Neuronal stem cell (in vitro differentiated cells): Measurements from ENCODE around the gene CCDC149.

ENCODE experiments used
- DNase-seq: peaks from one replicate; pipeline ENCODE4 v3.0.0-alpha.2; 2013; ENCODE audit warnings: low spot score
- H2AFZ ChIP-seq: one replicate; pipeline ENCODE4 v1.6.1; 2013; ENCODE audit warnings: mild to moderate bottlenecking, low read length, inconsistent platforms
- H2AK5ac ChIP-seq: 2 replicates; pipeline ENCODE4 v1.6.1; 2013; ENCODE audit warnings: low read depth, mild to moderate bottlenecking, inconsistent platforms, low read length, moderate library complexity, mixed read lengths
- H2BK120ac ChIP-seq: 2 replicates; pipeline ENCODE4 v1.6.1; 2013; ENCODE audit warnings: low read depth, mild to moderate bottlenecking, inconsistent platforms, low read length, moderate library complexity, mixed read lengths
- H2BK12ac ChIP-seq: one replicate; pipeline ENCODE4 v1.6.1; 2013; ENCODE audit warnings: low read length, inconsistent platforms
- H2BK15ac ChIP-seq: 2 replicates; pipeline ENCODE4 v1.6.1; 2013; ENCODE audit warnings: mild to moderate bottlenecking, low read length, inconsistent platforms, mixed read lengths
- H2BK5ac ChIP-seq: one replicate; pipeline ENCODE4 v1.6.1; 2013; ENCODE audit warnings: inconsistent platforms, mild to moderate bottlenecking, low read length, moderate library complexity
- H3K14ac ChIP-seq: one replicate; pipeline ENCODE4 v1.6.1; 2013; ENCODE audit warnings: low read length, inconsistent platforms
- H3K18ac ChIP-seq: 2 replicates; pipeline ENCODE4 v1.6.1; 2013; ENCODE audit warnings: low read length, inconsistent platforms
- H3K23ac ChIP-seq: 2 replicates; pipeline ENCODE4 v1.6.1; 2013; ENCODE audit warnings: low read depth, mild to moderate bottlenecking, mixed read lengths, low read length, inconsistent platforms; ENCODE audit not compliant: poor library complexity
- H3K27ac ChIP-seq: replicated peaks from 3 replicates; pipeline ENCODE4 v1.5.1; 2013; ENCODE audit warnings: low read length, inconsistent platforms
- H3K27me3 ChIP-seq, 3 experiments: 2 replicates each; pipeline ENCODE4 v1.6.1; 2013; ENCODE audit warnings: low read length in 3 of 3, mild to moderate bottlenecking in 2 of 3, inconsistent platforms in 1 of 3, low read depth in 1 of 3, mixed read lengths in 1 of 3, moderate library complexity in 1 of 3; ENCODE audit not compliant: control insufficient read depth in 3 of 3, insufficient read depth in 3 of 3
- H3K36me3 ChIP-seq, 2 donors: replicated peaks in 1 of 2; 2 replicates each; pipeline ENCODE4 v1.6.1; 2013; ENCODE audit warnings: low read length in 2 of 2; ENCODE audit not compliant: control insufficient read depth in 2 of 2, insufficient read depth in 2 of 2
- H3K4ac ChIP-seq: 2 replicates; pipeline ENCODE4 v1.6.1; 2013; ENCODE audit warnings: inconsistent platforms, mild to moderate bottlenecking, low read length, moderate library complexity
- H3K4me1 ChIP-seq, 2 donors: 1 replicate in 1 of 2; 2 replicates in 1 of 2; pipeline ENCODE4 v1.6.1; 2013; ENCODE audit warnings: low read length in 2 of 2, low read depth in 1 of 2; ENCODE audit not compliant: control insufficient read depth in 2 of 2, insufficient read depth in 1 of 2
- H3K4me2 ChIP-seq: one replicate; pipeline ENCODE4 v1.6.1; 2013; ENCODE audit warnings: mild to moderate bottlenecking, low read length, inconsistent platforms; ENCODE audit not compliant: insufficient read depth, poor library complexity, severe bottlenecking
- H3K4me3 ChIP-seq, 2 donors: 2 replicates each; pipeline ENCODE4 v1.5.1; 2013; ENCODE audit warnings: low read length in 2 of 2, mild to moderate bottlenecking in 2 of 2, inconsistent platforms in 1 of 2, moderate library complexity in 1 of 2
- H3K79me1 ChIP-seq: one replicate; pipeline ENCODE4 v1.6.1; 2013; ENCODE audit warnings: low read depth, mild to moderate bottlenecking, inconsistent platforms, low read length, moderate library complexity
- H3K9ac ChIP-seq: one replicate; pipeline ENCODE4 v1.6.1; 2013; ENCODE audit warnings: mild to moderate bottlenecking, low read depth, low read length, inconsistent platforms; ENCODE audit not compliant: poor library complexity
- H3K9me3 ChIP-seq, 2 donors: replicated peaks in 1 of 2; 2 replicates each; pipeline versions ENCODE3 to v1.6.1; 2013; ENCODE audit warnings: low read length in 2 of 2, mild to moderate bottlenecking in 2 of 2, inconsistent platforms in 1 of 2, low read depth in 1 of 2, mixed read lengths in 1 of 2, moderate library complexity in 1 of 2; ENCODE audit not compliant: control insufficient read depth in 2 of 2, insufficient read depth in 1 of 2
- H4K8ac ChIP-seq: one replicate; pipeline ENCODE4 v1.6.1; 2013; ENCODE audit warnings: low read depth, mild to moderate bottlenecking, inconsistent platforms, low read length, moderate library complexity
- H4K91ac ChIP-seq: one replicate; pipeline ENCODE4 v1.6.1; 2013; ENCODE audit warnings: low read length, low read depth, mild to moderate bottlenecking, inconsistent platforms; ENCODE audit not compliant: poor library complexity
- WGBS, 2 donors: extraction: QIAGEN DNeasy Blood & Tissue Kit; methylation state at CpG; one replicate each; pipeline ENCODE4 v1.1.7; 2013; ENCODE audit warnings: missing lambda C conversion rate in 2 of 2, mixed read lengths in 1 of 2; ENCODE audit not compliant: insufficient read length in 2 of 2, insufficient replicate concordance in 1 of 2; ENCODE audit errors: extremely low coverage in 2 of 2; 5-methylcytosine and 5-hydroxymethylcytosine counted together

Gene CCDC149

DNA sequence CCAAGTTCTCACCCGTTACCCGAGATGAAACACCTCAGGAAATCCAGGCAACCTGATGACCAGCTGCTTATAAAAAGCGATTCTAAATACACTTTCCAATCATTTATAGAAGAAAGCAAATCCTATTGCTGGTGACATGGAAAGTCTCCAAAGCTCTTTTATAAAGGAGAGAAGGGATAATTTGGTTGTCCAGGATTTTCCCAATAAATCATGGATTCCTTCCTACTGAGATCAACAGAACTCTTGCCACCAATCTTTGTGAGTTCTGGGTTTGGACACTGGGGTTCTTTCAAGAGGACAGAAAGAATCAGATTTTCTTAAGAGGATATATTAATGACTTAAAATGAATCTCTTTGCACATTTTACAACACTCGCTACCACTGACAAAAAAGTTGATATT lies 142.2 kb downstream of the CCDC149 start:
- Histone ChIP-seq H4K8ac (no peak overlapping the region), H2BK12ac (no peak overlapping the region), H3K23ac (no peak overlapping the region), H3K9ac (no peak overlapping the region), H3K14ac (no peak overlapping the region), H3K27me3 (no peaks in the 10 kb centered on the region), H3K79me1 (no peaks in the 10 kb centered on the region), H3K4me1 (no peaks in the 10 kb centered on the region), H3K36me3 (no peaks in the 10 kb centered on the region), H3K4me3 (no peak overlapping the region), H4K91ac (no peak overlapping the region), H2AK5ac (no peak overlapping the region), H2BK15ac (no peak overlapping the region), H3K4ac (no peak overlapping the region), H2AFZ (no peak overlapping the region), H3K4me2 (no peak overlapping the region), H3K27ac (no peak overlapping the region), H2BK120ac (no peak overlapping the region), H2BK5ac (no peak overlapping the region), H3K18ac (no peak overlapping the region), H3K9me3 (no peaks in the 10 kb centered on the region)
- no peak for DNase-seq
- no CpG with 5 or more reads among the region's 4 CpGs for WGBS, 2 donors

- Histone ChIP-seq H2BK120ac (no peak overlapping the region), H4K8ac (no peak overlapping the region), H3K18ac (no peak overlapping the region), H3K36me3 (no peaks in the 10 kb centered on the region), H3K4me1 (no peaks in the 10 kb centered on the region), H2AFZ (no peak overlapping the region), H3K27ac (no peak overlapping the region), H3K4me2 (no peak overlapping the region), H4K91ac (no peak overlapping the region), H2AK5ac (no peak overlapping the region), H3K9ac (no peak overlapping the region), H3K27me3 (no peaks in the 10 kb centered on the region), H3K79me1 (no peaks in the 10 kb centered on the region), H2BK12ac (no peak overlapping the region), H3K23ac (no peak overlapping the region), H3K4ac (no peak overlapping the region), H3K9me3 (no peaks in the 10 kb centered on the region), H3K4me3 (no peak overlapping the region), H2BK15ac (no peak overlapping the region), H2BK5ac (no peak overlapping the region), H3K14ac (no peak overlapping the region)
- no peak for DNase-seq
- WGBS, 2 donors: no CpG with 5 or more reads among the region's 3 CpGs
These were observed 142.7 kb downstream of the CCDC149 start for GRCh38 chr4:24770032-24770584.

DNA sequence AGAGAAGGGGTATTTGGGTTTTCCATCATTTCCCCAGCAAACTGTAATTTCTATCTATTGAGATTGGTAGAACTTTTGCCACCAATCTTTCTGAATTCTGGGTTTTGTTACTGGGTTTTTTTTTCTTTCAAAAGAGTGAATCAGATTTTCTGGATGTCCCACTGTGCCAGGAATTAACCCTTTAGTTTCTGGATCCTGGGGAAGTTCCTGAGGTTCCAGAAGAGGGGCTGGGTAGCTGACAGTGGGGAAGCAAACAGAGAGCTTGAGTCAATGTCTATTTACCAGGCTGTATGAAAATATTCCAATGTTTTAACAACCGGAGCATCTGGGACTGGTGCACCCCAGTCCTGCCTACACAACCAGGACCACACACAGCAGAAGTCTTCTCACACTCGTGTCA lies 143.3 kb downstream of the CCDC149 start:
- Histone ChIP-seq H3K4me2 (no peak overlapping the region), H3K9me3 (no peaks in the 10 kb centered on the region), H3K4me1 (no peaks in the 10 kb centered on the region), H3K9ac (no peak overlapping the region), H3K18ac (no peak overlapping the region), H3K23ac (no peak overlapping the region), H2BK5ac (no peak overlapping the region), H2BK120ac (no peak overlapping the region), H3K27me3 (no peaks in the 10 kb centered on the region), H3K79me1 (no peaks in the 10 kb centered on the region), H2BK12ac (no peak overlapping the region), H4K91ac (no peak overlapping the region), H2AK5ac (no peak overlapping the region), H3K36me3 (no peaks in the 10 kb centered on the region), H2AFZ (no peak overlapping the region), H3K14ac (no peak overlapping the region), H3K4ac (no peak overlapping the region), H4K8ac (no peak overlapping the region), H3K27ac (no peak overlapping the region), H2BK15ac (no peak overlapping the region), H3K4me3 (no peak overlapping the region)
- no peak for DNase-seq
- no CpG with 5 or more reads among the region's 2 CpGs for WGBS, 2 donors

DNA sequence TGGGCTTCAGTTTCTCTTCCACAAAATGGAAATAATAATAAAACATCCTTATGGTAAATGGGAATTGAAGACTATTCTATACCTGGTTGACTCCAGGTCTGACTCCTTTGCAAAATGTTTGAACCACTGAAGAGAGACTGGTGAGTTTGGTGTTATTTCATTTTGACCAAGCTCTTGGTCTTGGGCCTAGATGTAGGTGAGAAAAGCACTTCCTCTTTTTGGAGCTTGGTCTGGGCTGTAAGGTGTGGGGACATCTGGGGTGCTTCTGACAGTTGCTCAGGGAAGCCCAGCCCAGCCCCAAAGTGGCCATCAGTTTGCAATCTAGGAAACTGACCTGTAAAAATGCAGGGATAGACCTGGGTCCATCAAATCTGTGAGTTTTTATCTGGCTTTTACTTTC lies 144.2 kb downstream of the CCDC149 start:
- Histone ChIP-seq H2BK5ac (no peak overlapping the region), H3K27me3 (no peaks in the 10 kb centered on the region), H4K8ac (no peak overlapping the region), H2BK12ac (no peak overlapping the region), H3K36me3 (no peaks in the 10 kb centered on the region), H3K23ac (no peak overlapping the region), H3K14ac (no peak overlapping the region), H3K4me2 (no peak overlapping the region), H3K4me1 (no peaks in the 10 kb centered on the region), H3K4me3 (no peak overlapping the region), H3K4ac (no peak overlapping the region), H4K91ac (no peak overlapping the region), H2BK15ac (no peak overlapping the region), H2BK120ac (no peak overlapping the region), H2AK5ac (no peak overlapping the region), H3K27ac (no peak overlapping the region), H3K9me3 (no peaks in the 10 kb centered on the region), H2AFZ (no peak overlapping the region), H3K18ac (no peak overlapping the region), H3K9ac (no peak overlapping the region), H3K79me1 (no peaks in the 10 kb centered on the region)
- no peak for DNase-seq
